GM12892 (cell line): Measurements from ENCODE around the gene PRKAG2. TPM values are rescaled to one million over a fixed set of nuclear protein-coding genes. Genes with fewer than 3 reads are reported as not detected.
"Not testable (repeated sequence)": the region's sequence is repeated elsewhere in the genome, so short reads cannot be mapped to it uniquely, and the experiment has no call there.

Source experiments
- DNase-seq: peaks from one replicate; pipeline ENCODE4 v3.0.0; 2011; ENCODE audit not compliant: insufficient read length
- FAIRE-seq: peaks from 2 replicates; lab custom pipeline; 2011; peaks lifted over from hg19 to GRCh38; lab: Jason Lieb, UNC
- POLR2A ChIP-seq: IDR thresholded peaks from 2 replicates; pipeline ENCODE4 v1.6.1; 2011; ENCODE audit warnings: low read depth, low read length, control low read depth
- POLR2AphosphoS5 ChIP-seq: IDR thresholded peaks from 2 replicates; pipeline ENCODE4 v1.6.1; 2011; ENCODE audit warnings: low read depth, low read length, control low read depth
- TAF1 ChIP-seq: IDR thresholded peaks from 2 replicates; pipeline ENCODE4 v1.6.1; 2011; ENCODE audit warnings: low read depth, mild to moderate bottlenecking, control low read depth, low read length, borderline replicate concordance
- polyA plus RNA-seq: library from polyadenylated mRNA; unstranded; fragments of >200 nt; gene quantifications from one replicate; pipeline ENCODE4 v1.2.1, GENCODE V29; 2012; ENCODE audit warnings: missing spikeins, inconsistent platforms; ENCODE audit not compliant: missing spikeins

The PRKAG2 gene
- 6.5 TPM for polyA plus RNA-seq

DNA sequence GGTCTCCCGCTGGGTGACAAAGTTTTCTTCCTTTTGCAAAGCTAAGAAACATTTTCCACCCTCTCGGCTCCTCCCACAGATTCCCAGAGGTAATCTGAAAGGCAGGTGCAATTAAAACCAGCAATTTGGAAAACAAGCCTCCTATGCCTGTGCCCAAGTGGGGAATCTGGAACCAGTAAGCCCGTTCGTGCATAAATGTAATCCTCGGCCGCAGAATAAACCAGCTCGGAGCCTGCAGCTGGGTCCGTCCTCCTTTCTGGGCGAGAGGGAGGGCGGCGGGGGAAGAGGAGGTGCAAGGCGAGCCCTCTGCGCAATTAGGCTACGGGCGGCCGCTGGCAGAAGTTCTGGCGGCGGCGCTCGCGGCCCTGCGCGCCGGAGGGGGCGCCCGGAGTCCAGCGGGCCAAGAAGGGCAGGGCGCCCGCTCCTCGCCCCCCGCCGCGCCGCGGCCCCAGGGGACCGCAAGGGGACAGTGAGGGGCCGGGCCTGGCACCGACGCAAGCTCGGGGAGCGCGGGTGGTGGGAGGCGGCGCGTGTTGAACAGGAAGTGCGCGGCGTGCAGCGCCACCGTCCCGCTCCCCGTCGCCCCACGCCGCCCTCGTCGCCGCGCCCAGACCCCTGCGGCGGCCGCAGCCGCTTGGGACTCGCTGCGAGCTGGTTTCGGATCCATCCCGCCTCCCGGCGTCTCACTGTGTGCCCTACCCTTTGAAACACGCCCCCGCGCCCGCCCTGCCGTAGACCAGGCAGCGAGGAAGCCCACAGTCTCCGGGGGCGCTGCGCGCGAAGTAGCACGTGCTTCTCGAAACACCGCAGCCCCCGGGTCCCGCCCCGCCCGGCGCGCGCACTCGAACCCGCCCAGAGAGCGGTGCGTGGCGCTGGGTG, at the start of gene PRKAG2:
Gene PRKAG2 (minus strand): TSS at position 217 of the 879 bp plus-strand sequence. CDS start 495 bp downstream, outside the sequence.
- DNase-seq = peak; percentile 68
- FAIRE-seq = no peak
- TF ChIP-seq POLR2AphosphoS5 (no peak), POLR2A (no peak), TAF1 (no peak)

DNA sequence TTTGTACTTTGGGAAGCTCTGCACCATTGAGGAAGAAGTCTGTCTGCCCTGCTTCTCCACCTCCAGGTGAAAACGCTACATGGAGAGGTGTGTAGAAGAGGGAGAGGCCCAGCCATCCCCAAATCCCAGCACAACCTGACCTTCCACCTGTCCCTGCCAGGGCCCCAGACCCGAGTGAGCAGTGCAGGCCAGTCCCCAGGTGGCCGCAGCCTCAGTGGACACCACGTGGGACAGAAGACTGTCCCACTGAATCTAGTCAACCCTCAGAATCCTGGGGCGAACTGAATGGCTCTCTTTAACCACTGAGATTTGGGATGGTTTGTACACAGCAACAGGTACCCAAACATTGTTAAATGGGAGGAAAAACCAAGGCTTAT, 49.4 kb upstream of the PRKAG2 start:
- TF ChIP-seq TAF1 = no peak
- no peak for TF ChIP-seq POLR2A
- no peak for TF ChIP-seq POLR2AphosphoS5
- FAIRE-seq (no peak), DNase-seq (no peak)

DNA sequence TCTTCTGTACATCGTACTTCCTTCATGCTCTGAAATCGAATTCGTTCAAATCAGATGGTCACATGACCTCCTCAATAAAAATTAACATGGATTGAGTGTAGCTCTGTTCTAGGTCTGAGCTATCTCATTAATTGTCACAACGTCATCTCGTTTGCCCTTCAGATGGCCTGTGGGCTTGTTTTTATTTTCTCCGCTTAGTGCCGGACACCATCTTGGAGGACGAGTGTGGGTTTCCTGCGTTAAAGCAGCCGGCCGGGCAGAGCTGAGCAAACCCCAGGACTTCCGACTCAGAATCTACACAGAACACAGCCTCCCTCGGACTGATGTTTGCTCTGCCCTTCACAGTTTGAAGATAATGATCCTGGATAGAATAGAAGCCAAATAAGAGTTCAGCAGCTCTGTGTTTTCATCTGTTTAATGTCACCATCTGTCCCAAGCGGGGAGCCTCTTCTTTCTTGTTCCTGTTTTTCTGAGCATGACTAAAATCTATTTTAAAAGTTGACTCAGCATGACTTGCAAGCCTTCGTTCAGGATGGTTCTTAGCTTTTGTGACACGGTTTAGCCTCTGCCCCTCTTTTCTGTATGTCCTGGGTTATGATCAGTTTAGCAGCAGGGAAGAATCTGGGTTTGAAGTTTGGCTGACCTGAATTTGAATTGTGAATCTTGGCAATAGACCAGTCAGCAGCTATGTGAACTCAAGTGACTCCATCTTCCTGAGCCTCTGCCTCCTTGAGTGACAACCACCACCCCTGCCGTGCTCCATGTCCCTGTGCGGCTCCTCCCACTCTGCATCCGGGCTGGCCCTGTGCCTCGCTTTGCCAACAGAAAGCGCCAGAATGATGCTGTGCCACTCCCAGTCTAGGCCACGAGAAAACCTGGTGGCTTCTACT, 48.8 kb upstream of the PRKAG2 start:
- peak; percentile 33 for DNase-seq
- peak; percentile 66 for FAIRE-seq
- TF ChIP-seq TAF1 (no peak), POLR2AphosphoS5 (no peak), POLR2A (no peak)

DNA sequence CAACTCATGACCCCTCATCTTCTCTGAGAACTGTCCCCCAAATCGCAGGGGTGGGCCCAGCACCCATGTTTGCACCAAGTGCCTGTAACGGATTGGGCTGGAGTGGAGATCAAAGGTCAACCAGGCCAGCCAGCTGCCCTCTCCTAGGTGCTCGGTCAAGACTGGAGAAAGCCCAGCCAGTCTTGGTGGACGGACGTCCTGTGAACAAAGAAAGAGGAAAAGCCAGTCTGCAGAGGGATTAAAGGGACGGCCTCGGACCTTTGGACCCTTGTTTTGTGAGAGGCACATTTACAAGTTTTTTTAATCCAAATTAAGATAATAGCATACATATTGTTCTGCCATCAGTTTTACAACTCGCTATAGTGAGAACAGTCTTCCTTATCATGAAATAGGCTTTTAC, 47.6 kb upstream of the PRKAG2 start:
- FAIRE-seq (no peak), DNase-seq (no peak)
- TF ChIP-seq POLR2AphosphoS5 (no peak), POLR2A (no peak), TAF1 (no peak)

DNA sequence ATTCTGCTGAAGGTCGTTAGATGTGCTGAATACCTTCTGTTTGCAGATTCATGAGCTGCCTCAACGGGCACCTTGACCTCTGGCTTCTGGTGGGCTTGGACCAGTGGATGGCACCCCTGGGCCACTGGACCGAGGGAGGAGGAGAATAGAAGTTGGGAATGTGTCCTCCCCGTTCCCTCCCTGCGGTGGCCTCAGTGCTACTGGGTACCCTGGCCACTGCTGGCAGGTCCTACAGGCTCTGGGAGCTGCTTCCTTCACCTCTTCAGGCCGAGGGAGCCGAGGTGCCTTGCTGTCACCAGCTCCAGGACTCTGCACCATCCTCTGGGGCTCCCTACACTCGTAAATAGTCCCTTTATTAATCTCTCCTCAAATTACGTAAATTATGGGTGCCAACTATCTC, 47.1 kb upstream of the PRKAG2 start:
- TF ChIP-seq POLR2A (no peak), TAF1 (no peak), POLR2AphosphoS5 (no peak)
- FAIRE-seq (no peak), DNase-seq (no peak)

DNA sequence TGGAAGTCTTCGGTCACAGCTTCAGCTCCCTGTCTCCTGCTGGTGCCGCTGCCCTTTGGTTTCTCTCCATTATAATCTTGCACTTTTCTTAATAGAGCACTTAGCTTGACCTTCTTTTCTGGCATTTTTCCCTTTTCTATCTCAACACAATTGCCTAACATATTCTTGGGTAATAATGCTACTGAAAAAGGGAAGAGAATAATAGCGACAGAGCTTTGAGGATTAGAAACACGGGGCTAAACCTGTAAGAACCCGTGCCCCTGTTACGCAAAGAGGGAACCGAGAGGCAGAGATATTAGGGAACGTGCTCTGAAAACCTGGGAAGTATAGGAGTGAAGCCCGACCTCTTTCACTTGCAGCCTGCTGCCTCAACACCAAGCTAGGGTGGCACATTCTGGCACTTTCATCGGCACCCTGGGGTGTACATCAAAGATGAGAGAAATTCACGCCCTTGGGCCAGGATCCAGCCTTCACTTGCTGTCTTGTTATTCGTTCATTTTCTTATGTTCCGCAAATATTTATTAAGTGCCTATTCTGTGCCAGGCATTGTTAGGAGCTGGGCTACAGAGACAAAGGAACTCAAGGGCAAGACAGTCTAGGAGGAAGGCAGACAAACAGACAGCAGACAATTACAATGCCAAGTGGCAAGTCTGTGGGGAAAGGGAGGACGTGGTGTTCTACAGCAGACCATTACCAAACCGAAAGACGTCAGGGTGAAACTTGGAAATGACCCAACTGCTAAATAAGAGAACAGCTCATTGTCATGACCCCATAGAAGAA, 46.4 kb upstream of the PRKAG2 start:
- FAIRE-seq = no peak
- no peak for DNase-seq
- TF ChIP-seq POLR2A (no peak), TAF1 (no peak), POLR2AphosphoS5 (no peak)

DNA sequence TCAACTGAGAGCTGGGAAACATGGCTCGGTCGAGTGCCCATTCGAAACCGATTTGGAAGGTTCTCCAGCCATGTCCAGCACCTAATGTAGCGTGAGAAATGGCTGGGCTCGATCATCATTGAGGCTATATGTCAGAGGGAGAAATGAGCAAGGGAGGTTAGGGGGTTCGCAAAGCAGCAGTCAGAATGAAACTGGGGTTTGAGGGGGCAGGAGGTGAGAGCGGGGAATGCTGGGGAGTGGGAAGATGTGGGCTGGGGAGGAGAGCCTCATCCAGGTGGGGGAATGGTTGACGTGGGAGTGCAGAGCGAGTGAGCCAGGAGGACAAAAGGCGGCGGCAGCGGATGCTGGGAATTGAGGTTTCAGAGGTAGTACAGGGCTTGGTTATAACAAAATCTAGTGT, 44.5 kb upstream of the PRKAG2 start:
- FAIRE-seq (no peak), DNase-seq (no peak)
- TF ChIP-seq TAF1 = no peak
- TF ChIP-seq POLR2A = no peak
- TF ChIP-seq POLR2AphosphoS5 = no peak

DNA sequence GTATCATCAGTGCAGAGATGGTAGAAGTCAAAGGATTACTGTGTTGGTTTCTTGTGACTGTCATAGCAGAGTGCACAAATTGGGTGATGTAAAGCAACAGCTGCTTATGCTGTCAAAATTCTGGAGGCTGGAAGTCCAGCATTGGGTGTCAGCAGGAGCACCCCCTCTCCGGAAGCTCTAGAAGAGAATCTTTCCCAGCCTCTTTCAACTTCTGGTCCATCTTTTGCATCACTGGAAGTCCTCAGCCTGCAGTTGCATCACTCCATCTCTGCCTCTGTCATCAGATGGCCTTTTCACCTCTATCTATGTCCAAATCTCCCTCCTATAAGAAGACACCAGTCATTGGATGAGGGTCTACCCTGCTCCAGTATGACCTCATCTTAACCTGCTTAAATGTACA, 43.6 kb upstream of the PRKAG2 start:
- TF ChIP-seq POLR2AphosphoS5 (no peak), TAF1 (no peak)
- FAIRE-seq (no peak), DNase-seq (no peak)

DNA sequence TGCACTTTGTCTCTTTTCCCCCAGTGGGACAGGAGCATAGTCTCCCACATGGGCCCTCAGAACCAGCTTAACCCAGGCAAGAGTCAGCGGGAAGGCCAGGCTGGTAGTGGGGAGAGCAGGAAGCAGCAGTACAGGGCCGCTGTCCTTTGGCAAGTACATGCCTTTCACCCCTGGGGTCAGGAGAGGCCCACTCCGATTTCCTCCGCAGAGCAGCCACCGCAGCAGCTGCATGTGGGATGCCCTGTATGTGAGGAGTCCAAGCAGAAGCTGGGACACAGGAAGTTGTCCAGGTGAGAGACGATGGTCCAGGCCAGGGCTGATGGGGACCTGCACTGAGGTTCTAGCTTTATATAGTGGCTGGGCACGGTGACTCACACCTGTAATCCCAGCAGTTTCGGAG, 42.7 kb upstream of the PRKAG2 start:
- DNase-seq = no peak
- no peak for TF ChIP-seq TAF1
- no peak for TF ChIP-seq POLR2AphosphoS5
- TF ChIP-seq POLR2A = no peak
- FAIRE-seq = no peak

DNA sequence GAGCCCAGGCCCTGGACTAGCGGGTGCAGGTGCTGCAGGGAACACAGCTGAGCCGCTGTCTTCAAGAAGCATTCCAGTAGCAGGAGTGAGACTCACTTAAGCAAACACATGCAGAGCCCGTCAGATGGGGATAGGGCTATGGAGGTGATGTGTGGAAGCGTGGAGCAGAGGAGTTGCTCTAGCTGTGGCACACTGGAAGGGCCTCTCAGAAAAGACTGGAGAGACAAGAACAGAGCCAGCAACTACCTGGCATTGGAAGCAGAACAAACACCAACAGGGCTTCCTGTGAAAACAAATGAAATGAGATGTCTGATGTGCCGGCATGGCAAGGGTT, 41.6 kb upstream of the PRKAG2 start:
- no peak for TF ChIP-seq POLR2AphosphoS5
- no peak for TF ChIP-seq TAF1
- TF ChIP-seq POLR2A = no peak
- FAIRE-seq (no peak), DNase-seq (no peak)

DNA sequence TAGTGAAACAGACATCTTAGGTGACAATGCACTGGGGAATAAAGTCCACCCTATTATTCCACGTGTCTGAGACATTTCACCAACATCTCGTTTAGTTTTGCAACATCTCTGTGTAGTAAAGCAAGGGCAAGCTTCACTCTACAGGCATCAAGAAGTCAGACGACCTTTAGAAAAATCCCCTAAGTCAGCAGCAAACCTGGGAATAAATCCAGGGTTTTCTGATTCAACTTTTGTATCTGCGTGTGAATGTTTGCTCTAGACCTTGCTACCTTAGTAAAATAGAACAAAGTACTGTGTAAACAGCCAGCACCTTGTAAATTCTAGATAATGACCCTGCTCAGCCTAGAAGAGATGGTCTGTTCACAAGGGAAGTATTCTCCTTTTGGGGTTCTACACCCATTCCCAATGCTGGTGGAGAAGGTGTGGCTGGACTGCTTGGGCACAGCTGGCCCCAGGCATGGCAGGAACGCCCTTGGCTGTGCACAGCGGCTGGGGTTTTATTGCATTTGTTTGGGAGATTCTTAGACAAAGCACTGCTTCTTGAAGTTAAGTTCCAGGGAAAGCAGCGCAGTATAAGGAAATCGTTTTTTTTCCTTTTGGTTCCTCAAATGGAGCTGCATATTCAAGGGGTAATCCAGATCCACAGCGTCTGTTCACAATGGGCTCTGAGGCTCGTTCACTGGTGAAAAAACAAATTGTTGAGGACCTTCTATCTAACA, 41.0 kb upstream of the PRKAG2 start:
- FAIRE-seq (no peak), DNase-seq (no peak)

DNA sequence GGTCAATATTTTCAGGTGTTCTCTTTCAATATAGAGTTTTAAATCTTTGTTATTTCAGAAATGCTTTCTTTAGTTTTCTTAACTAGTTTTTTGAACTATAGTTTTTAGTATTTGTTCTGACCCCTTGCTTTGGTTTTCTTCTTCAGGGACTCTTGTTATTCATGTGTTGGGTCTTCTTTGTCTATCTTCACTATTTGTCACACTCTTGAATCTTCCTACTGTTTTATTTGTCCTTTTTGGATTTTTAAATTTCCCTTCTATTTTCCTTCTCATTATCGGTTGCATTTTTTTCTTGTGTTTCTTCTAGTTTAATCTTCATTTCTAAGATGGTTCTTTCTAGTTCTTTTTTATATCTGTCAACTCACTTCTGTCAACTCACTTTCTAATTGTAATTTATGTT, 37.1 kb upstream of the PRKAG2 start:
- DNase-seq (no peak), FAIRE-seq (no peak)
- TF ChIP-seq TAF1 = no peak
- no peak for TF ChIP-seq POLR2A
- no peak for TF ChIP-seq POLR2AphosphoS5

More for the DNA sequence above, 41.0 kb upstream of the PRKAG2 start:
- TF ChIP-seq POLR2A (no peak), POLR2AphosphoS5 (no peak), TAF1 (no peak)

DNA sequence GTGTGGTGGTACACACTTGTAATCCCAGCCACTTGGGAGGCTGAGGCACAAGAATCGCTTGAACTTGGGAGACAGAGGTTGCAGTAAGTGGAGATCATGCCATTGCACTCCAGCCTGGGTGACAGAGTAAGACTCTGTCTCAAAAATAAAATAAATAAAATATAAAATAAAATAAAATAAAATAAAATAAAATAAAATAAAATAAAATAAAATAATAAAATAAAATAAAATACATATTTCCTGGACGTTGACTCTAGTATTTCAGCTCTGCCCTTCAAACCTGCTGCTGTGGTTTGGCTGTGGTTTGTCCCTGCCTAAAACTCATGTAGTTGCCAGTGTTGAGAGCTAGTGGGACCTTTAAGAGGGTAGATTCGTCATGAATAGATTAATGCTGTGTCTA, 33.7 kb upstream of the PRKAG2 start:
- FAIRE-seq, DNase-seq: not testable (repeated sequence)

DNA sequence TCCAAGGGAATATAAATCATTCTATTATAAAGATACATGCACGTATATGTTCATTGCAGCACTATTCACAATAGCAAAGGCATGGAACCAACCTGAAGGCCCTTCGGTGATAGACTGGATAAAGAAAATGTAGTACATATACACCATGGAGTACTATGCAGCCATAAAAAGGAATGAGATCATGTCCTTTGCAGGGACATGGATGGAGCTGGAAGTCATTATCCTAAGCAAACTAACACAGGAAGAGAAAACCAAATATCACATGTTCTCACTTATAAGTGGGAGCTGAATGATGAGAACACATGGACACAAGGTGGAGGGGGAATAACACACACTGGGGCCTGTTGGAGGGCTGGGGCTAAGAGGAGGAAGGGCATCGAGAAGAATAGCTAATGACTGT, 30.2 kb upstream of the PRKAG2 start:
- DNase-seq, FAIRE-seq: not testable (repeated sequence)
